OCI-LY3 (cell line): ENCODE data around the gene C1orf116.

Experiments used
- H2AFZ ChIP-seq: fragments of 200-600, 300-600 bp; shearing (Covaris generic); 2 replicates; pipeline ENCODE4 v1.6.0; 2014; ENCODE audit warnings: antibody characterized with exemption, low read depth, low read length
- H3K27ac ChIP-seq: fragments of 200-600, 300-600 bp; sonication (generic); 2 replicates; pipeline ENCODE4 v1.5.1; 2014; ENCODE audit warnings: mild to moderate bottlenecking, low read length, moderate library complexity, mixed read lengths
- H3K27me3 ChIP-seq: fragments of 200-600, 300-600 bp; sonication (generic); 2 replicates; pipeline ENCODE4 v1.6.1; 2014; ENCODE audit warnings: low read depth, low read length, mixed read lengths
- H3K36me3 ChIP-seq: fragments of 200-600, 300-600 bp; sonication (generic); replicated peaks from 2 replicates; pipeline ENCODE3; 2014; ENCODE audit warnings: low read depth, low read length, mixed read lengths
- H3K4me1 ChIP-seq: fragments of 300-600, 200-600 bp; sonication (generic); 2 replicates; pipeline ENCODE4 v1.6.1; 2014; ENCODE audit warnings: low read length, mixed read lengths
- H3K4me2 ChIP-seq: fragments of 200-600, 300-600 bp; sonication (generic); 2 replicates; pipeline ENCODE4 v1.6.1; 2014; ENCODE audit warnings: low read length, mixed read lengths
- H3K4me3 ChIP-seq: fragments of 300-600, 200-600 bp; sonication (generic); 2 replicates; pipeline ENCODE4 v1.5.1; 2014; ENCODE audit warnings: antibody characterized with exemption, mild to moderate bottlenecking, low read length, moderate library complexity
- H3K79me2 ChIP-seq: fragments of 300-600, 200-600 bp; shearing (Covaris generic); 2 replicates; pipeline ENCODE4 v1.6.1; 2014; ENCODE audit warnings: mild to moderate bottlenecking, low read length, mixed read lengths
- H3K9ac ChIP-seq: fragments of 300-600, 200-600 bp; shearing (Covaris generic); 2 replicates; pipeline ENCODE4 v1.6.0; 2014; ENCODE audit warnings: mild to moderate bottlenecking, low read length, moderate library complexity
- H3K9me3 ChIP-seq: fragments of 200-600, 300-600 bp; shearing (Covaris generic); 2 replicates; pipeline ENCODE4 v1.6.1; 2014; ENCODE audit warnings: low read length, mixed read lengths; ENCODE audit not compliant: insufficient read depth
- H4K20me1 ChIP-seq: fragments of 200-600, 300-600 bp; sonication (generic); 2 replicates; pipeline ENCODE4 v1.6.1; 2016; ENCODE audit warnings: low read length, mixed read lengths; ENCODE audit not compliant: insufficient read depth
- EZH2phosphoT487 ChIP-seq: fragments of 200-600 bp; shearing (Covaris generic); IDR thresholded peaks from 2 replicates; pipeline ENCODE4 v1.6.1; 2018; ENCODE audit warnings: antibody characterized with exemption, mixed run types, low read depth
- TF ChIP-seq, protein P1 (sequence below): fragments of 200-600, 300-600 bp; sonication (generic); IDR thresholded peaks from 2 replicates; pipeline ENCODE4 v1.5.1; 2014; ENCODE audit warnings: antibody characterized with exemption, low read length, low read depth

The C1orf116 gene

GRCh38 chr1:207078578-207079132 is 46.1 kb upstream of the C1orf116 start:
- Histone ChIP-seq H3K79me2 (no peaks in the 10 kb centered on the region), H3K4me1 (peaks cover 13% of the 10 kb centered on the region), H2AFZ (no peak overlapping the region), H3K27me3 (no peaks in the 10 kb centered on the region), H3K27ac (no peak overlapping the region), H3K36me3 (no peaks in the 10 kb centered on the region), H3K9ac (no peak overlapping the region), H3K4me3 (no peak overlapping the region), H4K20me1 (no peaks in the 10 kb centered on the region), H3K9me3 (no peaks in the 10 kb centered on the region), H3K4me2 (no peak overlapping the region)
- TF ChIP-seq EZH2phosphoT487 = no peak
- TF ChIP-seq, protein P1, sequence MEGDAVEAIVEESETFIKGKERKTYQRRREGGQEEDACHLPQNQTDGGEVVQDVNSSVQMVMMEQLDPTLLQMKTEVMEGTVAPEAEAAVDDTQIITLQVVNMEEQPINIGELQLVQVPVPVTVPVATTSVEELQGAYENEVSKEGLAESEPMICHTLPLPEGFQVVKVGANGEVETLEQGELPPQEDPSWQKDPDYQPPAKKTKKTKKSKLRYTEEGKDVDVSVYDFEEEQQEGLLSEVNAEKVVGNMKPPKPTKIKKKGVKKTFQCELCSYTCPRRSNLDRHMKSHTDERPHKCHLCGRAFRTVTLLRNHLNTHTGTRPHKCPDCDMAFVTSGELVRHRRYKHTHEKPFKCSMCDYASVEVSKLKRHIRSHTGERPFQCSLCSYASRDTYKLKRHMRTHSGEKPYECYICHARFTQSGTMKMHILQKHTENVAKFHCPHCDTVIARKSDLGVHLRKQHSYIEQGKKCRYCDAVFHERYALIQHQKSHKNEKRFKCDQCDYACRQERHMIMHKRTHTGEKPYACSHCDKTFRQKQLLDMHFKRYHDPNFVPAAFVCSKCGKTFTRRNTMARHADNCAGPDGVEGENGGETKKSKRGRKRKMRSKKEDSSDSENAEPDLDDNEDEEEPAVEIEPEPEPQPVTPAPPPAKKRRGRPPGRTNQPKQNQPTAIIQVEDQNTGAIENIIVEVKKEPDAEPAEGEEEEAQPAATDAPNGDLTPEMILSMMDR = no peak

- H3K27ac ChIP-seq = no peak overlapping the region
- H2AFZ ChIP-seq = no peak overlapping the region
- H3K9me3 ChIP-seq = no peaks in the 10 kb centered on the region
- no peaks in the 10 kb centered on the region for H3K36me3 ChIP-seq
- H3K4me1 ChIP-seq = peaks cover 4% of the 10 kb centered on the region
- no peaks in the 10 kb centered on the region for H3K79me2 ChIP-seq
- no peak for TF ChIP-seq EZH2phosphoT487
- TF ChIP-seq, protein P1 = peak; percentile 96
- H3K9ac ChIP-seq = no peak overlapping the region
- H3K4me2 ChIP-seq = no peak overlapping the region
- H4K20me1 ChIP-seq = no peaks in the 10 kb centered on the region
- H3K27me3 ChIP-seq = no peaks in the 10 kb centered on the region
- H3K4me3 ChIP-seq = no peak overlapping the region
These were observed 45.2 kb upstream of the C1orf116 start for GRCh38 chr1:207077470-207078377.

DNA sequence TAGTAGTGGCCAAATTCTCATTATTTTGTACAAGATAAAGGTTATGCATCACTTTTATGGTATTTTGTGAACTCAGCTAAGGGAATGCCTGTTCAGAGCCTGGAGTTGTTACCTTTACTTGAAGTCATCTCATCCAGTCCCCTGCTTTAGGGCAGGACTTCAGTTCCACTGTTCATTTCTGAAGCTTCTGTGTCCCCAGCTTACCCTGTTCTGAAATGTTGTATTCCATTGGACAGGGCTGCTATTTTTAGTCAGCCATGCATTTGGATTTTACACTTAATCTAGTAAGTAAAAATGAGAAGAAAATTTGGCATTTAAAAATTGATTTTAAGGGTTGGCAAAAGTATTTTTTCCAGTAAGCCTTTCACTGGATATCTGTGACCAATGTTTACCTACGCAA is 44.5 kb upstream of the C1orf116 start:
- Histone ChIP-seq H3K9ac (no peak overlapping the region), H3K27ac (no peak overlapping the region), H3K36me3 (peaks cover 4% of the 10 kb centered on the region), H3K4me2 (no peak overlapping the region), H3K9me3 (no peaks in the 10 kb centered on the region), H3K27me3 (no peaks in the 10 kb centered on the region), H4K20me1 (no peaks in the 10 kb centered on the region), H3K4me3 (no peak overlapping the region), H2AFZ (no peak overlapping the region), H3K79me2 (no peaks in the 10 kb centered on the region), H3K4me1 (no peaks in the 10 kb centered on the region)
- TF ChIP-seq, protein P1 = no peak
- TF ChIP-seq EZH2phosphoT487 = no peak

GRCh38 chr1:207076181-207076955 is 43.8 kb upstream of the C1orf116 start:
- TF ChIP-seq, protein P1 = no peak
- no peak for TF ChIP-seq EZH2phosphoT487
- Histone ChIP-seq H4K20me1 (no peaks in the 10 kb centered on the region), H3K9ac (no peak overlapping the region), H3K9me3 (no peaks in the 10 kb centered on the region), H2AFZ (no peak overlapping the region), H3K27me3 (no peaks in the 10 kb centered on the region), H3K4me3 (no peak overlapping the region), H3K4me2 (no peak overlapping the region), H3K79me2 (no peaks in the 10 kb centered on the region), H3K36me3 (peaks cover 10% of the 10 kb centered on the region), H3K27ac (no peak overlapping the region), H3K4me1 (no peaks in the 10 kb centered on the region)
